ENCODE results near the gene FLCN. TPM values are rescaled to one million over a fixed set of nuclear protein-coding genes. Genes with fewer than 3 reads are reported as not detected.

FLCN gene
- total and polyA plus RNA-seq, 4 donors, result 8.5 to 46.7 (median 28.4) TPM

DNA sequence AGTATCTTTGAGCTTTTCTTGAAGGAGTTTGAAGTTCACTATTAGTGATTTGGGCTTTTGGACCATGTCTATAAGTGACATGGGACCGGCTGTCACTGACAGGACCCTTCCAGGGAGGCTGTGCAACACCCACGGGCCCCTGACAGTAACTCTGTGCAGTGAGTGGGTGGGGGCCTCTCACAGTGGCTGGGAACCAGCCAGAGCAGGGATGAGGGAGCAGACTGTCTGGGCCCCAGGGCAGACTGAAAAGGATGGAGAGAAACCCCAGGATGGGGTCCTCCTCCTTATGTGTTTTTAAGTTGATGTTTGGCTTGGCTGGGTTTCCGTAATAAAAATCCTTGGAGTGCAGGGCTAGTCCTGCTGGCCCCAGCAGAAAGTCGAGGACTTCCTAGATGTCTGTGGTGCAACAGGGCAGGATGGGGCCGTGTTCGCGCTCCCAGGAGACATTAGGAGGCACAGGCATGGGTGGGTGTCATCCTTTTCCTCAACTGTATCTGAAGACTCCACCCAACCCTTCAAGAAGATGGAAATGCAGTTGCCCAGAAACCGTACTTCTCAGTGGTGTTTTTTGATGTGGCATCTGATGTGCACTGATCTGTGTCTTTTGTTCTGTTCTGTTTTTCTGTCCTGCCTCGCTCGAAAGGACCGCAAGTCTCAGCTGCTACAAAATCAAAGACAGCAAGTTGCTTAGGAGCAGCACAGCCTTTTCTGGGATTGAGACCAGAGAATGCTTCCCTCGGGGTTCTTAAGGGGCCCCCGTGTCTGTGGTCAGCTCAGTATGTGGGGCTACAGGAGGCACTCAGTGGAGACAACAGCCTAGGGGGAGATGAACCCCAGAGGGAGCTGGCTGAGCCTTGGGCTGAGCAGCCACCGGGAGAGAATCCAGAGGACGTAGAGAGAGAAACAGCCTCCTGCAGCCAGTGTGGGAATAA lies 55.0 kb downstream of the FLCN start:
- no peaks in the 10 kb centered on the region for H3K9me3 ChIP-seq (ENCODE audit: control insufficient read depth in 4 of 4, low read length in 3 of 4)
- no peak overlapping the region for H3K27ac ChIP-seq (ENCODE audit: low read depth in 1 of 2, low read length in 2 of 2)
- H3K27me3 ChIP-seq (ENCODE audit: control insufficient read depth in 4 of 4, insufficient read depth in 4 of 4, low read length in 3 of 4), result no peaks in the 10 kb centered on the region
- no peak overlapping the region for H3K9ac ChIP-seq (ENCODE audit: low read depth in 1 of 2, low read length in 2 of 2)
- 91% methylated on average over 15 of the region's 15 CpGs for WGBS
- peaks cover 19 to 68% (median 42%) of the 10 kb centered on the region in 4 donors for H3K36me3 ChIP-seq (ENCODE audit: control insufficient read depth in 4 of 4, insufficient read depth in 3 of 4, low read depth in 1 of 4, low read length in 3 of 4)
- no peaks in the 10 kb centered on the region for H3K4me1 ChIP-seq (ENCODE audit: control insufficient read depth in 4 of 4, insufficient read depth in 4 of 4, low read length in 3 of 4)
- TF ChIP-seq, protein P1, sequence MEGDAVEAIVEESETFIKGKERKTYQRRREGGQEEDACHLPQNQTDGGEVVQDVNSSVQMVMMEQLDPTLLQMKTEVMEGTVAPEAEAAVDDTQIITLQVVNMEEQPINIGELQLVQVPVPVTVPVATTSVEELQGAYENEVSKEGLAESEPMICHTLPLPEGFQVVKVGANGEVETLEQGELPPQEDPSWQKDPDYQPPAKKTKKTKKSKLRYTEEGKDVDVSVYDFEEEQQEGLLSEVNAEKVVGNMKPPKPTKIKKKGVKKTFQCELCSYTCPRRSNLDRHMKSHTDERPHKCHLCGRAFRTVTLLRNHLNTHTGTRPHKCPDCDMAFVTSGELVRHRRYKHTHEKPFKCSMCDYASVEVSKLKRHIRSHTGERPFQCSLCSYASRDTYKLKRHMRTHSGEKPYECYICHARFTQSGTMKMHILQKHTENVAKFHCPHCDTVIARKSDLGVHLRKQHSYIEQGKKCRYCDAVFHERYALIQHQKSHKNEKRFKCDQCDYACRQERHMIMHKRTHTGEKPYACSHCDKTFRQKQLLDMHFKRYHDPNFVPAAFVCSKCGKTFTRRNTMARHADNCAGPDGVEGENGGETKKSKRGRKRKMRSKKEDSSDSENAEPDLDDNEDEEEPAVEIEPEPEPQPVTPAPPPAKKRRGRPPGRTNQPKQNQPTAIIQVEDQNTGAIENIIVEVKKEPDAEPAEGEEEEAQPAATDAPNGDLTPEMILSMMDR (IDR thresholded peaks at IDR 0.05; ENCODE audit: low read depth, low read length, missing input control), result no peak
- no peak for TF ChIP-seq HNF4G (IDR thresholded peaks at IDR 0.05)
- TF ChIP-seq TAF1 (conservative IDR thresholded peaks at IDR 0.05), result no peak
- TF ChIP-seq, protein P2, sequence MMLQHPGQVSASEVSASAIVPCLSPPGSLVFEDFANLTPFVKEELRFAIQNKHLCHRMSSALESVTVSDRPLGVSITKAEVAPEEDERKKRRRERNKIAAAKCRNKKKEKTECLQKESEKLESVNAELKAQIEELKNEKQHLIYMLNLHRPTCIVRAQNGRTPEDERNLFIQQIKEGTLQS (IDR thresholded peaks at IDR 0.05), result no peak
- no peak for TF ChIP-seq FOXA2 (IDR thresholded peaks at IDR 0.05)
- no peak for TF ChIP-seq GABPA (IDR thresholded peaks at IDR 0.05 in 1 of 2, conservative IDR thresholded peaks at IDR 0.05 in 1 of 2)
- TF ChIP-seq, protein P3, sequence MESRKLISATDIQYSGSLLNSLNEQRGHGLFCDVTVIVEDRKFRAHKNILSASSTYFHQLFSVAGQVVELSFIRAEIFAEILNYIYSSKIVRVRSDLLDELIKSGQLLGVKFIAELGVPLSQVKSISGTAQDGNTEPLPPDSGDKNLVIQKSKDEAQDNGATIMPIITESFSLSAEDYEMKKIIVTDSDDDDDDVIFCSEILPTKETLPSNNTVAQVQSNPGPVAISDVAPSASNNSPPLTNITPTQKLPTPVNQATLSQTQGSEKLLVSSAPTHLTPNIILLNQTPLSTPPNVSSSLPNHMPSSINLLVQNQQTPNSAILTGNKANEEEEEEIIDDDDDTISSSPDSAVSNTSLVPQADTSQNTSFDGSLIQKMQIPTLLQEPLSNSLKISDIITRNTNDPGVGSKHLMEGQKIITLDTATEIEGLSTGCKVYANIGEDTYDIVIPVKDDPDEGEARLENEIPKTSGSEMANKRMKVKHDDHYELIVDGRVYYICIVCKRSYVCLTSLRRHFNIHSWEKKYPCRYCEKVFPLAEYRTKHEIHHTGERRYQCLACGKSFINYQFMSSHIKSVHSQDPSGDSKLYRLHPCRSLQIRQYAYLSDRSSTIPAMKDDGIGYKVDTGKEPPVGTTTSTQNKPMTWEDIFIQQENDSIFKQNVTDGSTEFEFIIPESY (IDR thresholded peaks at IDR 0.05), result no peak
- TF ChIP-seq YY1 (IDR thresholded peaks at IDR 0.05), result no peak
- no peak overlapping the region for H3K4me3 ChIP-seq (ENCODE audit: low read depth in 1 of 3, low read length in 3 of 3)
- no peak for DNase-seq (ENCODE audit: low spot score)

DNA sequence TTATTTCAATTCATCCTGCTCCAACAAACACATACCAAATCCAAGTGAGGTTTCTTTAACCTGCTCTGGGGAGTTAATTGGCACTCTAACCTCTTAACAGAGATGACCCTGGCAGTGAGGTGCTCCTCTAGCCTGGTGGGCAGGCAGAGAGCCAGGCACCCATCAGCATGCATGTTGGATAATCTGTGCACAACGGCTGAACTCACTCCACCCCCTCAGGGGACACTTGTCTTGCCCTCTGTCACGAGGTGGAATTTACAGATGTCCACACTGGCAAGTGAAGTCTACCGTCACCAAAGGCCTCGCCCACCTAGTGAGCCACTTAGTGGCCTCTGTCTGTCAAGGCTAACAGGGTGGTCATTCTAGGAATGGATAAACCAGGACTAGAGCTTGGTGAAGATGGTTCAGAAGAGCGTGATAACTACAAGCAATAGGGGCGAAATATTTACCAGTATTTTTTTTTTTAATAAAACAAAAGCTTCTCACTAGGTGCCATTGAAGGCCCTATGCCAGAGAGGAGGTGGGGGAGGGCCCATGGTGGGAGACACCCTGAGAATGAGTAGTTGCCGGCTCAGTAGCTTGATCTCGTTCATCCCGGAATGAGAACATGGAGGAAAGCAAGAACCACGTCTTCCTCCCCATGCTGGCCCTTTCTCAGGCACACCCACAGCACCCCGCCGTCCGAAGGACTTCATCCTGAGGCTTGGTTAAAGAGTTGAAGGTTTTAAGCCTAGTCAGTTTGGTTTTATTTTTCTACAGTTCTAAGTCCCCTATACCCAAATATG lies 56.0 kb downstream of the FLCN start:
- H3K9ac ChIP-seq (ENCODE audit: low read depth in 1 of 2, low read length in 2 of 2), result no peak overlapping the region
- no peak for DNase-seq (ENCODE audit: low spot score)
- H3K27me3 ChIP-seq (ENCODE audit: control insufficient read depth in 4 of 4, insufficient read depth in 4 of 4, low read length in 3 of 4), result no peaks in the 10 kb centered on the region
- H3K9me3 ChIP-seq (ENCODE audit: control insufficient read depth in 4 of 4, low read length in 3 of 4), result no peaks in the 10 kb centered on the region
- H3K4me1 ChIP-seq (ENCODE audit: control insufficient read depth in 4 of 4, insufficient read depth in 4 of 4, low read length in 3 of 4), result no peaks in the 10 kb centered on the region
- no peak overlapping the region for H3K27ac ChIP-seq (ENCODE audit: low read depth in 1 of 2, low read length in 2 of 2)
- peaks cover 19 to 78% (median 49%) of the 10 kb centered on the region in 4 donors for H3K36me3 ChIP-seq (ENCODE audit: control insufficient read depth in 4 of 4, insufficient read depth in 3 of 4, low read depth in 1 of 4, low read length in 3 of 4)
- no peak overlapping the region for H3K4me3 ChIP-seq (ENCODE audit: low read depth in 1 of 3, low read length in 3 of 3)
- TF ChIP-seq TAF1 (conservative IDR thresholded peaks at IDR 0.05), result no peak
- TF ChIP-seq, protein P4, sequence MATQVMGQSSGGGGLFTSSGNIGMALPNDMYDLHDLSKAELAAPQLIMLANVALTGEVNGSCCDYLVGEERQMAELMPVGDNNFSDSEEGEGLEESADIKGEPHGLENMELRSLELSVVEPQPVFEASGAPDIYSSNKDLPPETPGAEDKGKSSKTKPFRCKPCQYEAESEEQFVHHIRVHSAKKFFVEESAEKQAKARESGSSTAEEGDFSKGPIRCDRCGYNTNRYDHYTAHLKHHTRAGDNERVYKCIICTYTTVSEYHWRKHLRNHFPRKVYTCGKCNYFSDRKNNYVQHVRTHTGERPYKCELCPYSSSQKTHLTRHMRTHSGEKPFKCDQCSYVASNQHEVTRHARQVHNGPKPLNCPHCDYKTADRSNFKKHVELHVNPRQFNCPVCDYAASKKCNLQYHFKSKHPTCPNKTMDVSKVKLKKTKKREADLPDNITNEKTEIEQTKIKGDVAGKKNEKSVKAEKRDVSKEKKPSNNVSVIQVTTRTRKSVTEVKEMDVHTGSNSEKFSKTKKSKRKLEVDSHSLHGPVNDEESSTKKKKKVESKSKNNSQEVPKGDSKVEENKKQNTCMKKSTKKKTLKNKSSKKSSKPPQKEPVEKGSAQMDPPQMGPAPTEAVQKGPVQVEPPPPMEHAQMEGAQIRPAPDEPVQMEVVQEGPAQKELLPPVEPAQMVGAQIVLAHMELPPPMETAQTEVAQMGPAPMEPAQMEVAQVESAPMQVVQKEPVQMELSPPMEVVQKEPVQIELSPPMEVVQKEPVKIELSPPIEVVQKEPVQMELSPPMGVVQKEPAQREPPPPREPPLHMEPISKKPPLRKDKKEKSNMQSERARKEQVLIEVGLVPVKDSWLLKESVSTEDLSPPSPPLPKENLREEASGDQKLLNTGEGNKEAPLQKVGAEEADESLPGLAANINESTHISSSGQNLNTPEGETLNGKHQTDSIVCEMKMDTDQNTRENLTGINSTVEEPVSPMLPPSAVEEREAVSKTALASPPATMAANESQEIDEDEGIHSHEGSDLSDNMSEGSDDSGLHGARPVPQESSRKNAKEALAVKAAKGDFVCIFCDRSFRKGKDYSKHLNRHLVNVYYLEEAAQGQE (IDR thresholded peaks at IDR 0.05), result no peak
- no peak for TF ChIP-seq NR2F2 (IDR thresholded peaks at IDR 0.05)
- WGBS, result 86% methylated on average over 13 of the region's 13 CpGs
